ENCODE results near the gene RPTOR.

RPTOR gene

GRCh38 chr17:80909635-80910034, 365.0 kb downstream of the RPTOR start:
- DNase-seq (ENCODE audit: low spot score), result no peak
- TF ChIP-seq, protein P1, sequence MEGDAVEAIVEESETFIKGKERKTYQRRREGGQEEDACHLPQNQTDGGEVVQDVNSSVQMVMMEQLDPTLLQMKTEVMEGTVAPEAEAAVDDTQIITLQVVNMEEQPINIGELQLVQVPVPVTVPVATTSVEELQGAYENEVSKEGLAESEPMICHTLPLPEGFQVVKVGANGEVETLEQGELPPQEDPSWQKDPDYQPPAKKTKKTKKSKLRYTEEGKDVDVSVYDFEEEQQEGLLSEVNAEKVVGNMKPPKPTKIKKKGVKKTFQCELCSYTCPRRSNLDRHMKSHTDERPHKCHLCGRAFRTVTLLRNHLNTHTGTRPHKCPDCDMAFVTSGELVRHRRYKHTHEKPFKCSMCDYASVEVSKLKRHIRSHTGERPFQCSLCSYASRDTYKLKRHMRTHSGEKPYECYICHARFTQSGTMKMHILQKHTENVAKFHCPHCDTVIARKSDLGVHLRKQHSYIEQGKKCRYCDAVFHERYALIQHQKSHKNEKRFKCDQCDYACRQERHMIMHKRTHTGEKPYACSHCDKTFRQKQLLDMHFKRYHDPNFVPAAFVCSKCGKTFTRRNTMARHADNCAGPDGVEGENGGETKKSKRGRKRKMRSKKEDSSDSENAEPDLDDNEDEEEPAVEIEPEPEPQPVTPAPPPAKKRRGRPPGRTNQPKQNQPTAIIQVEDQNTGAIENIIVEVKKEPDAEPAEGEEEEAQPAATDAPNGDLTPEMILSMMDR (IDR thresholded peaks at IDR 0.05; ENCODE audit: borderline replicate concordance, control extremely low read depth, extremely low read depth, insufficient read depth, missing control alignments), result no peak
- in situ Hi-C loops (cut with MboI; ENCODE audit: low sequenced_read_pairs, unreplicated experiment), result no loop called here

GRCh38 chr17:80910043-80910442, 365.4 kb downstream of the RPTOR start:
- TF ChIP-seq, protein P1 (IDR thresholded peaks at IDR 0.05; ENCODE audit: borderline replicate concordance, control extremely low read depth, extremely low read depth, insufficient read depth, missing control alignments), result no peak
- DNase-seq (ENCODE audit: low spot score), result no peak
- in situ Hi-C loops (cut with MboI; ENCODE audit: low sequenced_read_pairs, unreplicated experiment), result no loop called here

DNA sequence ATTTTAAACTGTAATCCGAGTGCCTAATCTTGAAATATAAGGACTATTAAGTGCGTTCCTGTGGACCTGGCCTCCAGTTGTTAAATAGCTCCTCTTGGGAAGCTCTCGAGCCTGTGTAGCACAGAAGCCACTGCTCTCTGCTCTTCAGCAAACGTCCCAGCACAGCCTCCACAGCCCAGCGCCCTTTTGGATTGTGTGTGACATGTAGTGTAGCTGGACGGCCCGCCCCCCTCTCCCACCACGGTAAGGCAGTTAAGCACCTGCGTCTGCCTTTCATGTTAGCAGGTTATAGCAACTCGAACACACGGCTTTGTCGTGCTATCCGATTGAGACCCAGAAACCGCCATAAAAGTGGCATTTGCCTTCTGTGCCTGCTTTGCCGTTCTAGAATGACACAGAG, 367.8 kb downstream of the RPTOR start:
- in situ Hi-C loops (cut with MboI; ENCODE audit: low sequenced_read_pairs, unreplicated experiment), result no loop called here
- TF ChIP-seq, protein P1 (IDR thresholded peaks at IDR 0.05; ENCODE audit: borderline replicate concordance, control extremely low read depth, extremely low read depth, insufficient read depth, missing control alignments), result no peak
- DNase-seq (ENCODE audit: low spot score), result no peak

- TF ChIP-seq, protein P1 (IDR thresholded peaks at IDR 0.05; ENCODE audit: borderline replicate concordance, control extremely low read depth, extremely low read depth, insufficient read depth, missing control alignments), result no peak
- in situ Hi-C loops (cut with MboI; ENCODE audit: low sequenced_read_pairs, unreplicated experiment), result no loop called here
- DNase-seq (ENCODE audit: low spot score), result no peak
Measured at GRCh38 chr17:80913928-80914821, 369.5 kb downstream of the RPTOR start.

- TF ChIP-seq, protein P1 (IDR thresholded peaks at IDR 0.05; ENCODE audit: borderline replicate concordance, control extremely low read depth, extremely low read depth, insufficient read depth, missing control alignments), result no peak
- in situ Hi-C loops (cut with MboI; ENCODE audit: low sequenced_read_pairs, unreplicated experiment), result no loop called here
- no peak for DNase-seq (ENCODE audit: low spot score)
Measured at GRCh38 chr17:80916246-80916645, 371.6 kb downstream of the RPTOR start.

- TF ChIP-seq, protein P1 (IDR thresholded peaks at IDR 0.05; ENCODE audit: borderline replicate concordance, control extremely low read depth, extremely low read depth, insufficient read depth, missing control alignments), result no peak
- in situ Hi-C loops (cut with MboI; ENCODE audit: low sequenced_read_pairs, unreplicated experiment), result no loop called here
- no peak for DNase-seq (ENCODE audit: low spot score)
Measured at GRCh38 chr17:80917716-80918560, 373.3 kb downstream of the RPTOR start.

All from GM13976 (cell line).